MCF 10A (cell line): Measurements from ENCODE around the gene NETO2. TPM values are rescaled to one million over a fixed set of nuclear protein-coding genes. Genes with fewer than 3 reads are reported as not detected.
"Not testable (repeated sequence)": the region's sequence is repeated elsewhere in the genome, so short reads cannot be mapped to it uniquely, and the experiment has no call there.

ENCODE experiments used
- BruUV-seq: library from RNA; stranded (reverse); fragments of 400-500 nt; replicated peaks from 2 replicates; lab custom pipeline; 2021; lab: Mats Ljungman, UMichigan
- CTCF ChIA-PET: fragments of 300-600 bp; sonication (Branson Sonifier 250); formaldehyde crosslinking; extraction: SDS; loops from one replicate; lab custom pipeline; 2021; ENCODE audit warnings: antibody characterized with exemption, inconsistent platforms; lab: Yijun Ruan, JAX
- POLR2A ChIA-PET: fragments of 300-600, 350-650 bp; sonication (Branson Sonifier 250); formaldehyde crosslinking; extraction: SDS; loops from one replicate; lab custom pipeline; 2020; ENCODE audit warnings: antibody characterized with exemption, inconsistent platforms; lab: Yijun Ruan, JAX
- DNase-seq: peaks from one replicate; pipeline ENCODE4 v3.0.0-alpha.2; 2018; ENCODE audit not compliant: unreplicated experiment
- H3K27ac Mint-ChIP-seq: one replicate; pipeline ENCODE4 v1.8.0; 2022; ENCODE audit warnings: mild to moderate bottlenecking, low read depth, mixed read lengths; ENCODE audit not compliant: unreplicated experiment
- H3K27me3 Mint-ChIP-seq: one replicate; pipeline ENCODE4 v1.8.0; 2022; ENCODE audit warnings: mixed read lengths; ENCODE audit not compliant: insufficient read depth, unreplicated experiment
- H3K36me3 Mint-ChIP-seq: one replicate; pipeline ENCODE4 v1.8.0; 2022; ENCODE audit warnings: mild to moderate bottlenecking, moderate library complexity, mixed read lengths; ENCODE audit not compliant: insufficient read depth, unreplicated experiment
- H3K4me1 Mint-ChIP-seq: one replicate; pipeline ENCODE4 v1.8.0; 2022; ENCODE audit warnings: mixed read lengths; ENCODE audit not compliant: insufficient read depth, unreplicated experiment
- H3K4me3 Mint-ChIP-seq: one replicate; pipeline ENCODE4 v1.8.0; 2022; ENCODE audit warnings: mild to moderate bottlenecking, moderate library complexity, mixed read lengths; ENCODE audit not compliant: unreplicated experiment
- H3K9me3 Mint-ChIP-seq: one replicate; pipeline ENCODE4 v1.8.0; 2022; ENCODE audit warnings: mixed read lengths; ENCODE audit not compliant: unreplicated experiment
- CTCF ChIP-seq: fragments of 200-600 bp; IDR thresholded peaks from one replicate; pipeline ENCODE4 v1.8.0; 2022; ENCODE audit warnings: antibody characterized with exemption, mild to moderate bottlenecking; ENCODE audit not compliant: unreplicated experiment
- intact Hi-C: fragments of 100-400 bp; cut with micrococcal nuclease; formaldehyde crosslinking; loops from 2 replicates; pipeline ENCODE4 v1.14.1; 2022
- total RNA-seq: library from RNA; stranded (reverse); gene quantifications from 2 replicates; pipeline ENCODE4 v1.2.3, GENCODE V29; 2022

NETO2 gene
- total RNA-seq, 1 experiment from 2014 or later, result 40.8 TPM

DNA sequence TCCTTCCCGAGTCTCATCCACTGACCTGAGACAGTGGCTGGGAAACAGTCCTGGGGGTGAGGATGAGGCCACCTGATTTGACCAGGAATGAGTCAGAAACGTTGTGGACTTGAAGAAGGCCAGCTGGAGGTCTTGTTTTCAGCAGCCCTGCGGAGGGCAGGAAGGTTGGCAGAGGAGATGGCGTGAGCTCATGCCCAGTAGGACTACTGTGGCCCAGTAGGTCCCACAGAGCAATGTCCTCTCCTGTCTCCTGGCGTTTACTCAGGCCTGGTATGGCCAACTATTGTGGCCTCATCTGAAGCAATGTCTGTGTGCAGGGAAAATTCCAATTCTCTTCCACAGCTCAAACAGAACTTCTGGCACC lies 86.1 kb downstream of the NETO2 start:
- CTCF ChIA-PET, result interaction anchor here (0.6 kb wide), 1 partner anchor 20 kb away, joined by 3 read pairs; no protein-coding TSS in a partner anchor
- H3K9me3 Mint-ChIP-seq, result no peaks in the 10 kb centered on the region

GRCh38 chr16:47056688-47057629 lies 86.8 kb downstream of the NETO2 start:
- Mint-ChIP-seq H3K9me3 (no peaks in the 10 kb centered on the region), H3K36me3 (no peaks in the 10 kb centered on the region), H3K27ac (no peak overlapping the region), H3K4me1 (no peaks in the 10 kb centered on the region), H3K4me3 (no peak overlapping the region), H3K27me3 (no peaks in the 10 kb centered on the region)
- BruUV-seq, result no TSS peak
- intact Hi-C loops, result no loop called here
- POLR2A ChIA-PET, result no interaction called here
- TF ChIP-seq CTCF, result no peak
- CTCF ChIA-PET, result interaction anchor here (0.6 kb wide), 1 partner anchor 19 kb away, joined by 3 read pairs; no protein-coding TSS in a partner anchor
- no peak for DNase-seq

More for the DNA sequence above, 86.1 kb downstream of the NETO2 start:
- no TSS peak for BruUV-seq
- no peaks in the 10 kb centered on the region for H3K27me3 Mint-ChIP-seq
- H3K4me3 Mint-ChIP-seq, result no peak overlapping the region
- no peaks in the 10 kb centered on the region for H3K36me3 Mint-ChIP-seq
- intact Hi-C loops, result no loop called here
- POLR2A ChIA-PET, result no interaction called here
- TF ChIP-seq CTCF, result no peak
- no peaks in the 10 kb centered on the region for H3K4me1 Mint-ChIP-seq
- DNase-seq, result no peak
- no peak overlapping the region for H3K27ac Mint-ChIP-seq

DNA sequence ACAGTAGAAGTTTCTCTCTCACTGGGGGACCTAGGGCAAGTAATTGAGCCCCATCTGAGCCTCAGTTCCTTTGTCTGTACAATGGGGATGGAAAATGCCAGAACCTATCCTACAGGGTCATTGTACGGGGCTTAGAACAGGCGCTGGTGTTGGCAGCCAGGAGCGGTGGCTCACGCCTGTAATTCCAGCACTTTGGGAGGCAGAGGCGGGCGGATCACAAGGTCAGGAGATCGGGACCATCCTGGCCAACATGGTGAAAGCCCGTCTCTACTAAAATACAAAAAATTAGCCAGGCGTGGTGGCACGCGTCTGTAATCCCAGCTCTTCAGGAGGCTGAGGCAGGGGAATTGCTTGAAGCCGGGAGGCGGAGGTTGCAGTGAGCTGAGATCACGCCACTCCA lies 87.7 kb downstream of the NETO2 start:
- BruUV-seq, H3K4me3 Mint-ChIP-seq, POLR2A ChIA-PET, H3K27ac Mint-ChIP-seq, intact Hi-C loops, H3K27me3 Mint-ChIP-seq, H3K4me1 Mint-ChIP-seq, DNase-seq, H3K9me3 Mint-ChIP-seq, H3K36me3 Mint-ChIP-seq: not testable (repeated sequence)
- CTCF ChIA-PET, result interaction anchor here (0.5 kb wide), 1 partner anchor 1051 kb away, joined by 3 read pairs; no protein-coding TSS in a partner anchor

DNA sequence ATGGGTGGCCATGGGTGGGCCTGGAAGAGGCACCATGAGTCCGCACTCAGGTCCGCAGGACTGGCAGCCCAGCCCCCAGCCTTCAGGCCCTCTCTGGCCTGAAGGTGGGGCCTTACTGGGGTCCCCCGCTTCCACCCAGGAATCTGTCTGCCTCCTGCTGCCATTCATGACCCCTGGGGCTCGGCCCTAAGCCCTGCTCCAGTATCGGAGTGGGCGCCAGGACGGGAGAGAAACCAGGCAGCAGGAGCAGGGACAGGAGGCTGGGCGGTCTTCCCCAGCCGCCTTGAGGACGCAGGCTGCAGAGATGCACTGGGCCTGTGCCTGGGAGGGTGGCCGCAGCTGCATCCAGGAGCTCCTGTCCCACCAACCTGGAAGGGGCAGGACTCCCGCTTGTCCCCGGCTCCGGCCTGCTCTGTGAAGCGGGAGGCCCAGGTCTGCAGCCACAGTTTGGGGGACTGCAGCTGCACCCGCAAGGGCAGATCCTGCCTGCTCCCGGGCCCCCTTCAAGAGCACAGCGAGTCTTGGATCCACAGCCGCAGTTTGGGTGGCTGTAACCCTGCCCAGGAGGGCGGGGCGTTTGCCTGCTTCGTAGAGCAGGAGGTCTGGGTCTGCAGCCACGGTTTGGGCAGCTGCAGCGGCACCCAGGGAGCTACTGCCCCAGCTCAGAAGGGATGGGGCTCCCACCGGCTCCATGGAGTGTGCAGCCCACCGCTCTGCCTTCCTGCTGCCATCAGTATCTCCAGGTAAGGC lies 88.4 kb downstream of the NETO2 start:
- Mint-ChIP-seq H3K27ac (no peak overlapping the region), H3K36me3 (no peaks in the 10 kb centered on the region), H3K4me1 (no peaks in the 10 kb centered on the region), H3K4me3 (no peak overlapping the region), H3K9me3 (no peaks in the 10 kb centered on the region), H3K27me3 (no peaks in the 10 kb centered on the region)
- BruUV-seq, result no TSS peak
- intact Hi-C loops, result no loop called here
- DNase-seq, result no peak
- ChIA-PET POLR2A (no interaction called here), CTCF (interaction anchor here (0.5 kb wide), 1 partner anchor 1052 kb away, joined by 3 read pairs; no protein-coding TSS in a partner anchor)
- no peak for TF ChIP-seq CTCF
